A549 (cell line): Measurements from ENCODE around the gene GUK1. TPM values are rescaled to one million over a fixed set of nuclear protein-coding genes. Genes with fewer than 3 reads are reported as not detected.
A peak's percentile ranks its signal among the peaks of the same experiment; 100 is the strongest.

Experiments
- ATAC-seq, 2 experiments: fragments of 200-7000 bp in 1 of 2; fragments of >200 bp in 1 of 2; cut with Nextera tagmentation in 1 of 2; cut with Tn5 transposase in 1 of 2; 3 replicates each; pipeline versions ENCODE4 v1.8.0 to v1.9.1; 2018 to 2020; ENCODE audit warnings: mild to moderate bottlenecking in 1 of 2, moderate library complexity in 1 of 2
- CTCF ChIA-PET: fragments of 300-600 bp; sonication (Branson Sonifier 250); formaldehyde crosslinking; extraction: SDS; loops from one replicate; lab custom pipeline; 2021; ENCODE audit warnings: antibody characterized with exemption, inconsistent platforms; lab: Yijun Ruan, JAX
- POLR2A ChIA-PET: fragments of 350-600 bp; formaldehyde crosslinking; extraction: SDS; loops from one replicate; lab custom pipeline; 2021; ENCODE audit warnings: antibody characterized with exemption, inconsistent platforms; lab: Yijun Ruan, JAX
- DNase-seq, 2 experiments: peaks; one replicate each; pipeline versions ENCODE4 v3.0.0 to v3.0.0-alpha.2; 2011 to 2016; ENCODE audit warnings: low read depth in 1 of 2, low spot score in 1 of 2
- FAIRE-seq: peaks from 2 replicates; lab custom pipeline; 2011; peaks lifted over from hg19 to GRCh38; lab: Jason Lieb, UNC
- H3K27ac ChIP-seq, 2 experiments: fragments of >200 bp; sonication (Bioruptor Twin); formaldehyde crosslinking; 3 replicates each; pipeline ENCODE4 v1.5.1; 2016 to 2017
- H3K4me1 ChIP-seq: fragments of >200 bp; sonication (Bioruptor Twin); formaldehyde crosslinking; 3 replicates; pipeline ENCODE4 v1.6.1; 2016
- H3K4me2 ChIP-seq: fragments of >200 bp; sonication (Bioruptor Twin); formaldehyde crosslinking; 3 replicates; pipeline ENCODE4 v1.6.1; 2016
- H3K4me3 ChIP-seq: fragments of >200 bp; sonication (Bioruptor Twin); formaldehyde crosslinking; 3 replicates; pipeline ENCODE4 v1.5.1; 2016
- H3K9me3 ChIP-seq: fragments of >200 bp; sonication (Bioruptor Twin); formaldehyde crosslinking; 3 replicates; pipeline ENCODE4 v1.6.1; 2016
- CTCF ChIP-seq: fragments of >200 bp; sonication (Bioruptor Twin); formaldehyde crosslinking; IDR thresholded peaks from 3 replicates; pipeline ENCODE4 v1.5.1; 2016
- ESRRA ChIP-seq: fragments of 150-350 bp; IDR thresholded peaks from 2 replicates; pipeline ENCODE4 v1.6.1; 2014; ENCODE audit warnings: mild to moderate bottlenecking, low read length, borderline replicate concordance
- FOSB ChIP-seq: fragments of 250-450 bp; sonication (Bioruptor Pico); IDR thresholded peaks from 2 replicates; pipeline ENCODE4 v1.5.0; 2020; ENCODE audit warnings: mild to moderate bottlenecking, moderate library complexity
- JUN ChIP-seq, 2 experiments: fragments of >200 bp; sonication (Bioruptor Twin); formaldehyde crosslinking; IDR thresholded peaks; 2 replicates in 1 of 2; 3 replicates in 1 of 2; pipeline ENCODE4 v1.6.1; 2016 to 2017
- KDM5A ChIP-seq: fragments of 200-600 bp; sonication (generic); IDR thresholded peaks from 2 replicates; pipeline ENCODE4 v1.6.1; 2016; ENCODE audit warnings: antibody characterized with exemption, mild to moderate bottlenecking
- MAX ChIP-seq: IDR thresholded peaks from 2 replicates; pipeline ENCODE4 v1.6.1; 2012
- MAZ ChIP-seq: fragments of 150-350 bp; IDR thresholded peaks from 2 replicates; pipeline ENCODE4 v1.6.1; 2014; ENCODE audit warnings: antibody characterized with exemption, low read depth, low read length, borderline replicate concordance
- MYC ChIP-seq: IDR thresholded peaks from 2 replicates; pipeline ENCODE4 v1.6.1; 2012; ENCODE audit warnings: mild to moderate bottlenecking, inconsistent platforms, low read length, improper control_type of control experiment, borderline replicate concordance
- NPAS2 ChIP-seq: fragments of 250-450 bp; sonication (Bioruptor Pico); IDR thresholded peaks from 2 replicates; pipeline ENCODE4 v1.8.0; 2022; ENCODE audit warnings: mild to moderate bottlenecking, moderate library complexity, borderline replicate concordance
- NR3C1 ChIP-seq: fragments of >200 bp; sonication (Bioruptor Twin); formaldehyde crosslinking; IDR thresholded peaks from 3 replicates; pipeline ENCODE4 v1.6.1; 2017
- POLR2A ChIP-seq: IDR thresholded peaks from 2 replicates; pipeline ENCODE4 v1.6.1; 2012; ENCODE audit warnings: mild to moderate bottlenecking, low read length
- TFCP2L1 ChIP-seq: fragments of 250-450 bp; sonication (Bioruptor Pico); IDR thresholded peaks from 2 replicates; pipeline ENCODE4 v1.5.0; 2021; ENCODE audit warnings: mild to moderate bottlenecking
- TP53 ChIP-seq: fragments of 250-450 bp; sonication (Bioruptor Pico); IDR thresholded peaks from 2 replicates; pipeline ENCODE4 v1.5.0; 2021; ENCODE audit warnings: mild to moderate bottlenecking, moderate library complexity
- WGBS: methylation state at CpG from one replicate; pipeline ENCODE4 v1.1.6; 2017; ENCODE audit errors: missing lambda C conversion rate; 5-methylcytosine and 5-hydroxymethylcytosine counted together
- polyA plus RNA-seq, 4 experiments: library from polyadenylated mRNA; depleted of rRNA in 3 of 4; stranded (reverse); fragments of >200 nt; fragmentation: RNase III in 1 of 4; extraction: RNeasy Plus Mini Kit Qiagen cat#74134 plus additional on column Dnase treatment in 1 of 4; gene quantifications; 2 replicates in 3 of 4; 3 replicates in 1 of 4; pipeline ENCODE4 v1.2.3, GENCODE V29; 2011 to 2017
- TF ChIP-seq, protein P1 (sequence below): fragments of 250-450 bp; sonication (Bioruptor Pico); IDR thresholded peaks from 2 replicates; pipeline ENCODE4 v1.5.0; 2021; ENCODE audit warnings: mild to moderate bottlenecking, moderate library complexity, borderline replicate concordance
- TF ChIP-seq, protein P2 (sequence below): IDR thresholded peaks from 2 replicates; pipeline ENCODE4 v1.6.1; 2012; ENCODE audit warnings: low read depth, borderline replicate concordance
- TF ChIP-seq, protein P3 (sequence below): IDR thresholded peaks from 2 replicates; pipeline ENCODE4 v1.6.1; 2012

The GUK1 gene
- polyA plus RNA-seq, 2 of the 4 experiments (the other 2 are of a cell fraction) = 88.9 to 106 TPM

- CTCF ChIA-PET = interaction anchor here (0.9 to 1.4 kb wide), 7 partner anchors 9 to 101 kb away, joined by 3 to 6 read pairs (median 4); no protein-coding TSS in a partner anchor
- H3K4me3 ChIP-seq = no peak overlapping the region
Observed at GRCh38 chr1:228100822-228101613, 39.1 kb upstream of the GUK1 start.

GRCh38 chr1:228101614-228101993 is 38.5 kb upstream of the GUK1 start:
- TF ChIP-seq NR3C1 (no peak), MAX (0 out of 2 replicates have a peak, but pooled peaks have one; percentile 3)
- Histone ChIP-seq H3K4me2 (peak overlapping the region; percentile 84), H3K4me1 (peaks cover 10% of the 10 kb centered on the region; the same call in 2 of the 3 replicates), H3K9me3 (no peaks in the 10 kb centered on the region), H3K4me3 (peak overlapping the region; percentile 93), H3K27ac (peak overlapping the region; percentile 85 to 91; a peak in 4 of 6 replicates)
- DNase-seq (no peak), FAIRE-seq (no peak), ATAC-seq (peak in 1 of 2 experiments; percentile 1; a peak in 2 of 6 replicates)
- ChIA-PET POLR2A (interaction anchor here (0.8 kb wide), 1 partner anchor 20 kb away, joined by 3 read pairs; the partner anchor contains the start of gene ARF1), CTCF (interaction anchor here (0.9 to 1.2 kb wide), 4 partner anchors 9 to 102 kb away, joined by 3 to 6 read pairs (median 4); no protein-coding TSS in a partner anchor)
- 60% methylated on average over 15 of the region's 15 CpGs for WGBS

More at GRCh38 chr1:228100822-228101613, 39.1 kb upstream of the GUK1 start:
- Histone ChIP-seq H3K27ac (no peak overlapping the region; a peak in 1 of 6 replicates), H3K9me3 (no peaks in the 10 kb centered on the region), H3K4me1 (peaks cover 10% of the 10 kb centered on the region; the same call in 2 of the 3 replicates), H3K4me2 (peak overlapping the region; percentile 84)
- ATAC-seq = no peak
- 82% methylated on average over 10 of the region's 12 CpGs for WGBS
- POLR2A ChIA-PET = interaction anchor here (1.3 kb wide), 1 partner anchor 64 kb away, joined by 9 read pairs; the partner anchor contains the start of gene IBA57
- DNase-seq = no peak
- TF ChIP-seq MAZ = no peak
- no peak for FAIRE-seq

- Histone ChIP-seq H3K4me3 (peak overlapping the region; percentile 93), H3K27ac (peak overlapping the region; percentile 85 to 91), H3K9me3 (no peaks in the 10 kb centered on the region), H3K4me1 (peaks cover 10% of the 10 kb centered on the region; the same call in 2 of the 3 replicates), H3K4me2 (peak overlapping the region; percentile 84)
- FAIRE-seq (no peak), ATAC-seq (peak; percentile 44 to 69), DNase-seq (peak; percentile 55 to 76)
- CTCF ChIA-PET = interaction anchor here (0.9 to 1.2 kb wide), 4 partner anchors 10 to 103 kb away, joined by 3 to 6 read pairs (median 4); no protein-coding TSS in a partner anchor
- WGBS = 5% methylated on average over 11 of the region's 73 CpGs
- TF ChIP-seq CTCF (peak; percentile 8; the same call in 1 of the 3 replicates), MAX (0 out of 2 replicates have a peak, but pooled peaks have one; percentile 4)
- TF ChIP-seq, protein P1, sequence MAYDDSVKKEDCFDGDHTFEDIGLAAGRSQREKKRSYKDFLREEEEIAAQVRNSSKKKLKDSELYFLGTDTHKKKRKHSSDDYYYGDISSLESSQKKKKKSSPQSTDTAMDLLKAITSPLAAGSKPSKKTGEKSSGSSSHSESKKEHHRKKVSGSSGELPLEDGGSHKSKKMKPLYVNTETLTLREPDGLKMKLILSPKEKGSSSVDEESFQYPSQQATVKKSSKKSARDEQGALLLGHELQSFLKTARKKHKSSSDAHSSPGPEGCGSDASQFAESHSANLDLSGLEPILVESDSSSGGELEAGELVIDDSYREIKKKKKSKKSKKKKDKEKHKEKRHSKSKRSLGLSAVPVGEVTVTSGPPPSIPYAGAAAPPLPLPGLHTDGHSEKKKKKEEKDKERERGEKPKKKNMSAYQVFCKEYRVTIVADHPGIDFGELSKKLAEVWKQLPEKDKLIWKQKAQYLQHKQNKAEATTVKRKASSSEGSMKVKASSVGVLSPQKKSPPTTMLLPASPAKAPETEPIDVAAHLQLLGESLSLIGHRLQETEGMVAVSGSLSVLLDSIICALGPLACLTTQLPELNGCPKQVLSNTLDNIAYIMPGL = no peak
- POLR2A ChIA-PET = interaction anchor here (0.8 kb wide), 1 partner anchor 20 kb away, joined by 3 read pairs; the partner anchor contains the start of gene ARF1
Observed at GRCh38 chr1:228101994-228102790, 37.9 kb upstream of the GUK1 start.

DNA sequence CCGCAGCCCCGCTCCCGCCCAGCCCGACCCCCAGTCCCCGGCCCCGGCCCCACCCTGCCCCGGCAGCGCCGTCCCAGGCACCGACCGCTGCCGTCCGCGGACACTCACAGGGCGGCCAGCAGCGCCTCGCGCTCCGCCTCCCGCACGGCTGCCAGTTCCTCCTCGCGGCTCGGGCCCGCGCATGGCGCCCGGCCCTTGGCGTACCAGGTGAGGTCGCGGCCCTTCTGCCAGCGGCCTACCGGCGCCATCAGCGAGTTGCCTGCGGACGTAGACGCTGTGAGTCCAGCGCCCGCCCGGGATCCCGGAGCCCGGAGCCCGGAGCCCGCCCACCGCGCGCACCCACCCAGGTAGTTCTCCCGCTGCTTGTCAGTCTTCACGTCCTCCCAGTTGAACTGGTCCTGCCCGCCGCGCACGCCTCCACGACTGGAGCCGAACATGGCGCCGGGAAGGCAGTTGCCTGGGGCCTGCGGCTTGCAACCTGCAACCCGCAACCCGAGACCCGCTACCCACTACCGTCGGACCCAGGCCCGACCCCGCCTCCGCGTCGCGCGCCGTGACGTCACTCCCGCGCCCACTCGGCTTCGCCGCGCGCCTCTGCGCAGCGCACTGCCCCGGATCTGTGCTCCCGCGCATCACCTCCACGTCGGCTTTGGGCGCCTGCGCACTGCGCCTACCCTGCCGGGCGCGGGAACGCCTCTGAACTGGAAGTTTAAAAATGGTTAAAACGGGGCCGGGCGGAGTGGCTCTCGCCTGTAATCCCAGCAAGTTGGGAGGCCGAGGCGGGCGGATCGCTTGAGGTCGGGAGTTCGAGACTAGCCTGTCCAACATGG is 37.1 kb upstream of the GUK1 start, which contains the start of gene C1orf35:
C1orf35 (minus strand) TSS at position 535 of the 830 bp plus-strand sequence; CDS start at position 437, 98 bp downstream.
- Histone ChIP-seq H3K4me1 (peaks cover 11% of the 10 kb centered on the region; the same call in 2 of the 3 replicates), H3K4me2 (peak within 1 kb of the TSS; percentile 84), H3K9me3 (no peaks in the 10 kb centered on the region), H3K4me3 (peak within 1 kb of the TSS; percentile 93), H3K27ac (peak within 1 kb of the TSS; percentile 85 to 91)
- DNase-seq (peak; percentile 94 to 97), FAIRE-seq (no peak), ATAC-seq (peak; percentile 55 to 87)
- 3% methylated on average over 15 of the region's 104 CpGs for WGBS
- ChIA-PET CTCF (no interaction called here), POLR2A (no interaction called here)
- TF ChIP-seq, protein P2, sequence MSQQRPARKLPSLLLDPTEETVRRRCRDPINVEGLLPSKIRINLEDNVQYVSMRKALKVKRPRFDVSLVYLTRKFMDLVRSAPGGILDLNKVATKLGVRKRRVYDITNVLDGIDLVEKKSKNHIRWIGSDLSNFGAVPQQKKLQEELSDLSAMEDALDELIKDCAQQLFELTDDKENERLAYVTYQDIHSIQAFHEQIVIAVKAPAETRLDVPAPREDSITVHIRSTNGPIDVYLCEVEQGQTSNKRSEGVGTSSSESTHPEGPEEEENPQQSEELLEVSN = peak; percentile 98
- TF ChIP-seq JUN (IDR thresholded peaks at IDR 0.05) = peak; percentile 64 to 87; a peak in 2 of 5 replicates
- TF ChIP-seq FOSB = no peak
- no peak for TF ChIP-seq MYC
- TF ChIP-seq, protein P3, sequence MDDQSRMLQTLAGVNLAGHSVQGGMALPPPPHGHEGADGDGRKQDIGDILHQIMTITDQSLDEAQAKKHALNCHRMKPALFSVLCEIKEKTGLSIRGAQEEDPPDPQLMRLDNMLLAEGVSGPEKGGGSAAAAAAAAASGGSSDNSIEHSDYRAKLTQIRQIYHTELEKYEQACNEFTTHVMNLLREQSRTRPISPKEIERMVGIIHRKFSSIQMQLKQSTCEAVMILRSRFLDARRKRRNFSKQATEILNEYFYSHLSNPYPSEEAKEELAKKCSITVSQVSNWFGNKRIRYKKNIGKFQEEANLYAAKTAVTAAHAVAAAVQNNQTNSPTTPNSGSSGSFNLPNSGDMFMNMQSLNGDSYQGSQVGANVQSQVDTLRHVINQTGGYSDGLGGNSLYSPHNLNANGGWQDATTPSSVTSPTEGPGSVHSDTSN = 0 out of 2 replicates have a peak, but pooled peaks have one; percentile 19
- peak; percentile 64; the same call in 1 of the 2 replicates for TF ChIP-seq KDM5A
- no peak for TF ChIP-seq ESRRA
- no peak for TF ChIP-seq NPAS2 (CRISPR knock-in tag)
- no peak for TF ChIP-seq TP53 (CRISPR knock-in tag)
- peak; percentile 90; the same call in 1 of the 2 replicates for TF ChIP-seq TFCP2L1 (CRISPR knock-in tag)
- peak; percentile 71 for TF ChIP-seq POLR2A
- no peak for TF ChIP-seq MAZ
